Aorta (tissue), 5 donors: ENCODE measurements around the gene LRSAM1. TPM values are rescaled to one million over a fixed set of nuclear protein-coding genes. Genes with fewer than 3 reads are reported as not detected.
A peak's percentile ranks its signal among the peaks of the same experiment; 100 is the strongest.
"Not testable (repeated sequence)": the region's sequence is repeated elsewhere in the genome, so short reads cannot be mapped to it uniquely, and the experiment has no call there.

ENCODE experiments used
- ATAC-seq: fragments of 200-7000 bp; cut with Tn5 transposase; one replicate; pipeline ENCODE4 v1.9.1; 2022; ENCODE audit warnings: moderate library complexity; ENCODE audit not compliant: low FRiP score
- DNase-seq, 2 donors: peaks; one replicate each; pipeline ENCODE4 v3.0.0-alpha.2; 2020
- H3K27ac ChIP-seq, 2 donors: one replicate each; pipeline ENCODE4 v1.5.1; 2013; ENCODE audit warnings: low read length in 2 of 2, mild to moderate bottlenecking in 2 of 2, moderate library complexity in 2 of 2, control low read depth in 1 of 2, inconsistent platforms in 1 of 2, low read depth in 1 of 2
- H3K27me3 ChIP-seq, 2 donors: one replicate each; pipeline ENCODE4 v1.6.1; 2013; ENCODE audit warnings: control low read depth in 1 of 2, low read length in 1 of 2, mild to moderate bottlenecking in 1 of 2, moderate library complexity in 1 of 2; ENCODE audit not compliant: insufficient read depth in 2 of 2, control insufficient read depth in 1 of 2
- H3K36me3 ChIP-seq, 2 donors: one replicate each; pipeline ENCODE4 v1.6.1; 2013; ENCODE audit warnings: control low read depth in 1 of 2, low read length in 1 of 2, mild to moderate bottlenecking in 1 of 2; ENCODE audit not compliant: insufficient read depth in 2 of 2, control insufficient read depth in 1 of 2
- H3K4me1 ChIP-seq, 2 donors: one replicate each; pipeline ENCODE4 v1.6.1; 2013; ENCODE audit warnings: low read length in 2 of 2, control low read depth in 1 of 2, mild to moderate bottlenecking in 1 of 2, moderate library complexity in 1 of 2; ENCODE audit not compliant: insufficient read depth in 2 of 2, control insufficient read depth in 1 of 2
- H3K4me3 ChIP-seq, 2 donors: one replicate each; pipeline ENCODE4 v1.5.1; 2013; ENCODE audit warnings: low read length in 2 of 2, control low read depth in 1 of 2, mild to moderate bottlenecking in 1 of 2
- H3K9me3 ChIP-seq: one replicate; pipeline ENCODE4 v1.6.1; 2013; ENCODE audit warnings: mild to moderate bottlenecking, low read length; ENCODE audit not compliant: control insufficient read depth
- WGBS, 2 donors: extraction: QIAGEN DNeasy Blood & Tissue Kit; methylation state at CpG; one replicate each; pipeline ENCODE4 v1.1.7; 2013; 5-methylcytosine and 5-hydroxymethylcytosine counted together
- intact Hi-C, 2 donors: fragments of 100-400 bp; cut with DNase I; formaldehyde crosslinking; loops; one replicate each; pipeline versions ENCODE4 v1.14.2 to v1.15.0; 2022
- polyA plus RNA-seq, 2 donors: library from polyadenylated mRNA; stranded (reverse); fragments of 200-250 nt; gene quantifications; one replicate each; pipeline ENCODE4 v1.2.3, GENCODE V29; 2013
- total RNA-seq, 2 donors: library from RNA; stranded (reverse); fragmentation: NEBNext Ultra II Directional; extraction: Animal tissue kit (Norgen Biotek cat#: 25700); gene quantifications; one replicate each; pipeline ENCODE4 v1.2.1, GENCODE V29; 2021
- donor health status: healthy with polysubstance abuse.
- donor health status: Bipolar disorder and iron deficiency.
- donor health status: DM: no; HTN: no; CAD: no.
- donor health status: DM: no; HTN: no; CAD: no.
- donor health status: DM: yes; HTN: yes; CAD: no.

LRSAM1 gene
- total and polyA plus RNA-seq, 4 donors = 9.3 to 38.8 (median 22.0) TPM

- intact Hi-C loops = no loop called here
- no peak overlapping the region for H3K27ac ChIP-seq
- peaks cover 3 to 16% of the 10 kb centered on the region in 2 donors for H3K36me3 ChIP-seq
- H3K9me3 ChIP-seq = no peaks in the 10 kb centered on the region
- no peaks in the 10 kb centered on the region for H3K27me3 ChIP-seq
- DNase-seq (no peak), ATAC-seq (no peak)
- H3K4me3 ChIP-seq = no peak overlapping the region
- WGBS, 2 donors = 67 to 73% methylated on average over 7 of the region's 7 CpGs
- H3K4me1 ChIP-seq = no peaks in the 10 kb centered on the region
These were observed 12.6 kb downstream of the LRSAM1 start for GRCh38 chr9:127463911-127464310.

GRCh38 chr9:127466407-127466917, 15.2 kb downstream of the LRSAM1 start:
- peaks cover 3 to 12% of the 10 kb centered on the region in 2 donors for H3K36me3 ChIP-seq
- intact Hi-C loops, DNase-seq, H3K27me3 ChIP-seq, H3K4me1 ChIP-seq, H3K4me3 ChIP-seq, ATAC-seq, H3K27ac ChIP-seq, H3K9me3 ChIP-seq: not testable (repeated sequence)
- 96 to 97% methylated on average over 5 of the region's 5 CpGs for WGBS, 2 donors

GRCh38 chr9:127467621-127468020, 16.3 kb downstream of the LRSAM1 start:
- Histone ChIP-seq H3K4me1 (no peaks in the 10 kb centered on the region), H3K9me3 (no peaks in the 10 kb centered on the region), H3K27ac (no peak overlapping the region), H3K36me3 (peaks cover 3 to 9% of the 10 kb centered on the region in 2 donors), H3K27me3 (no peaks in the 10 kb centered on the region), H3K4me3 (no peak overlapping the region)
- intact Hi-C loops = no loop called here
- ATAC-seq = no peak
- no peak for DNase-seq
- 95% methylated on average over 14 of the region's 14 CpGs for WGBS, 2 donors

- Histone ChIP-seq H3K27me3 (no peaks in the 10 kb centered on the region), H3K27ac (no peak overlapping the region), H3K4me3 (no peak overlapping the region), H3K9me3 (no peaks in the 10 kb centered on the region), H3K4me1 (no peaks in the 10 kb centered on the region), H3K36me3 (peaks cover 3 to 9% of the 10 kb centered on the region in 2 donors)
- no peak for ATAC-seq
- 82 to 89% methylated on average over 3 of the region's 3 CpGs for WGBS, 2 donors
- intact Hi-C loops = no loop called here
- no peak for DNase-seq
These were observed 19.4 kb downstream of the LRSAM1 start for GRCh38 chr9:127470662-127471061.

GRCh38 chr9:127473501-127473900, 22.2 kb downstream of the LRSAM1 start:
- no peak overlapping the region for H3K27ac ChIP-seq
- no peak overlapping the region for H3K4me3 ChIP-seq
- no peaks in the 10 kb centered on the region for H3K9me3 ChIP-seq
- intact Hi-C loops = no loop called here
- DNase-seq (peak in 1 of 2 donors; percentile 31), ATAC-seq (no peak)
- 88% methylated on average over 10 of the region's 10 CpGs for WGBS, 2 donors
- no peaks in the 10 kb centered on the region for H3K4me1 ChIP-seq
- no peaks in the 10 kb centered on the region for H3K27me3 ChIP-seq
- peaks cover 2 to 3% of the 10 kb centered on the region in 2 donors for H3K36me3 ChIP-seq

DNA sequence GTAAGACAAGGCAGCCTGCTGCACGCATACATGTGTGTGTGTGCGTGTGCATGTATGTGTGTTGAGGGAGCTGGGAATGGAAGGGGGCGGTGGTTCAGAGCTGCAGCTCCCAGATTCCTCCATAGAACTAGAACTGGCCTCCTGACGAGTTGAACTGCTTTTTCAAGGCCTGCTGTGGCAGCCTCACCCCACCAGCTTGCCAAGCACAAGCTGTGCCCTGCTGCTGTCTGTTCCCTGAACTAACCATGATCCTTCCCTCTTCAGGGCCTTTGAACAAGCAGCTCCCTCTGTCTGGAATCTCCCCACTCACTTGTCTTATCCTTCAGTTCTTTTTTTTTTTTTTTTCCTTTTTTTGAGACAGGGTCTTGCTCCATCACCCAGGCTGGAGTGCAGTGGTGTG, 22.6 kb downstream of the LRSAM1 start:
- Histone ChIP-seq H3K4me3 (no peak overlapping the region), H3K36me3 (peaks cover 2 to 3% of the 10 kb centered on the region in 2 donors), H3K27ac (no peak overlapping the region), H3K27me3 (no peaks in the 10 kb centered on the region), H3K4me1 (no peaks in the 10 kb centered on the region), H3K9me3 (no peaks in the 10 kb centered on the region)
- ATAC-seq (no peak), DNase-seq (peak in 1 of 2 donors; percentile 22)
- WGBS, 2 donors = 77 to 83% methylated on average over 4 of the region's 4 CpGs
- intact Hi-C loops = no loop called here

DNA sequence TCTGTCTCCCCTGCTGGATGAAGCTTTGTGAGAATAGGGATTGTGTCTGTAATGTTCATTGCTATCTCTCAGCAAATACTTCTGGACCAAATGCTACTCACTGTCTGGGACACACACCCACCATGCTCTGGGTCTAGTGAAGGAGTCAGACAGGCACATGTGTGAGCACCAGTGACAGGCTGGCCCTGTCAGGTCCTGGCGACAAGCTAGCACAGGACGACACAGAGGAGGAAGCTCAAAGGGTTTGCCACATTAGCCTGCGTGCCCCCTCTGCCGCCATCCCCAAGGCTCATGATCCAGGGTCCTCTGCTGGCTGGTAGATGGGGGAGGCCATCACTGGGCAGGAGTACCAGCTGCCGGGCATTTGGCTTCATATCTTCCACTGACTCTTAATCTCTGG, 23.3 kb downstream of the LRSAM1 start:
- H3K36me3 ChIP-seq = peaks cover 2 to 3% of the 10 kb centered on the region in 2 donors
- H3K9me3 ChIP-seq = no peaks in the 10 kb centered on the region
- H3K4me1 ChIP-seq = no peaks in the 10 kb centered on the region
- H3K27ac ChIP-seq = no peak overlapping the region
- H3K27me3 ChIP-seq = no peaks in the 10 kb centered on the region
- ATAC-seq (no peak), DNase-seq (peak in 1 of 2 donors; percentile 57)
- intact Hi-C loops = no loop called here
- 90 to 95% methylated on average over 5 of the region's 5 CpGs for WGBS, 2 donors
- no peak overlapping the region for H3K4me3 ChIP-seq

GRCh38 chr9:127479507-127480081, 28.3 kb downstream of the LRSAM1 start:
- peaks cover 0 to 4% of the 10 kb centered on the region in 2 donors for H3K36me3 ChIP-seq
- H3K4me3 ChIP-seq = no peak overlapping the region
- no peak for DNase-seq
- H3K9me3 ChIP-seq = no peaks in the 10 kb centered on the region
- H3K4me1 ChIP-seq = no peaks in the 10 kb centered on the region
- WGBS, 2 donors = 87 to 93% methylated on average over 17 of the region's 17 CpGs
- intact Hi-C loops = no loop called here
- no peak for ATAC-seq
- no peak overlapping the region for H3K27ac ChIP-seq
- no peaks in the 10 kb centered on the region for H3K27me3 ChIP-seq

DNA sequence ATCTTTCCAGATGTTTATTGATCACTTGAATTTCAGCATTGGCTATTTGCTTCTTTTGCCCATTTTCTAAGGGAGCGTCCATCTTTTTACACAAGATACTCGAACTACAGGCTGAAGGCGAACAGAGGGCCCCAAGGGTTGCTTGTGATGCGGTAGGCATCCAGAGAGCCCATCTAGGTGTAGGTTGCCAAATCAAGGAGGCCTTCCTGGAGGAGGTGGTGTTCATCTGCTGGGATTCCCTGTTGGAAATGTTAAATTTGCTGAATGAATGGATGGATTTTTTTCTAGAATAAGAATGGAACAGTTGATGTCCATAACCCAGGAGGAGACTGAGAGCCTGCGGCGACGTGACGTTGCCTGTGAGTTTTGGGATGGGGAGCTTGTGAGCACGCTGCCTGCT, 31.4 kb downstream of the LRSAM1 start:
- intact Hi-C loops = no loop called here
- H3K27ac ChIP-seq = no peak overlapping the region
- WGBS, 2 donors = 96% methylated on average over 9 of the region's 9 CpGs
- DNase-seq (no peak), ATAC-seq (no peak)
- no peak overlapping the region for H3K4me3 ChIP-seq
- H3K36me3 ChIP-seq = peaks cover 5 to 7% of the 10 kb centered on the region in 2 donors
- H3K4me1 ChIP-seq = no peaks in the 10 kb centered on the region
- H3K27me3 ChIP-seq = no peaks in the 10 kb centered on the region
- no peaks in the 10 kb centered on the region for H3K9me3 ChIP-seq
